Mucosa of rectum (tissue), 2 donors: Measurements from ENCODE around the gene COL24A1.

Source experiments
- H3K27ac ChIP-seq, 2 donors: one replicate each; pipeline ENCODE4 v1.7.0; 2013; ENCODE audit warnings: inconsistent platforms in 2 of 2, low read depth in 2 of 2, low read length in 2 of 2
- H3K27me3 ChIP-seq, 2 donors: one replicate each; pipeline ENCODE4 v1.7.0; 2013; ENCODE audit warnings: low read length in 2 of 2; ENCODE audit not compliant: control insufficient read depth in 2 of 2, insufficient read depth in 2 of 2
- H3K36me3 ChIP-seq, 2 donors: one replicate each; pipeline ENCODE4 v1.7.0; 2013; ENCODE audit warnings: low read length in 2 of 2; ENCODE audit not compliant: control insufficient read depth in 2 of 2, insufficient read depth in 2 of 2
- H3K4me1 ChIP-seq, 2 donors: one replicate each; pipeline ENCODE4 v1.7.0; 2013; ENCODE audit warnings: low read length in 2 of 2, mild to moderate bottlenecking in 1 of 2; ENCODE audit not compliant: control insufficient read depth in 2 of 2, insufficient read depth in 2 of 2
- H3K4me3 ChIP-seq, 2 donors: one replicate each; pipeline ENCODE4 v1.7.0; 2013; ENCODE audit warnings: low read length in 2 of 2
- H3K9ac ChIP-seq, 2 donors: one replicate each; pipeline ENCODE4 v1.7.0; 2013; ENCODE audit warnings: low read length in 2 of 2, low read depth in 1 of 2, mild to moderate bottlenecking in 1 of 2
- H3K9me3 ChIP-seq, 2 donors: one replicate each; pipeline ENCODE4 v1.7.0; 2013; ENCODE audit warnings: low read length in 2 of 2; ENCODE audit not compliant: control insufficient read depth in 2 of 2
- donor health status: healthy.
- donor health status: Normal muscosa, but diverticular disease.

The COL24A1 gene

DNA sequence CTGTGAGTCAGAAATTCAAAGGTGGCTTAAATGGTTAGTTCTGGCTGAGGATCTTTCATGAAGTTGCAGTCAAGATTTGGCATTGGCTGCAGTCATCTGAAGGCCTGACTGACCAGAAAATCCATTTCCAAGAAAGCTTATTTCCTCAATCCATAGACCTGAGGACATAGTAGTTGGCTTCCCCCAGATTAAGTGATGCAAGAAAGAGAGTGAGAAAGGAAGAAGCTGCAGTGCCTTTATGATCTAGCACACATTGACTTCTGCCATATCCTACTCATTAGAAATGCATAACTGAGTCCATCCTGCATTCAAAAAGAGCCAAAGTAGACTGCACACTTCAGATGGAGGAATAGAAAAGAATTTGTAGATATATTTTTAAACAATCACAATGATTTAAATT, 222.6 kb downstream of the COL24A1 start:
- Histone ChIP-seq H3K27ac (no peak overlapping the region), H3K4me1 (no peaks in the 10 kb centered on the region), H3K36me3 (no peaks in the 10 kb centered on the region), H3K4me3 (no peak overlapping the region), H3K27me3 (no peaks in the 10 kb centered on the region), H3K9ac (no peak overlapping the region), H3K9me3 (no peaks in the 10 kb centered on the region)

DNA sequence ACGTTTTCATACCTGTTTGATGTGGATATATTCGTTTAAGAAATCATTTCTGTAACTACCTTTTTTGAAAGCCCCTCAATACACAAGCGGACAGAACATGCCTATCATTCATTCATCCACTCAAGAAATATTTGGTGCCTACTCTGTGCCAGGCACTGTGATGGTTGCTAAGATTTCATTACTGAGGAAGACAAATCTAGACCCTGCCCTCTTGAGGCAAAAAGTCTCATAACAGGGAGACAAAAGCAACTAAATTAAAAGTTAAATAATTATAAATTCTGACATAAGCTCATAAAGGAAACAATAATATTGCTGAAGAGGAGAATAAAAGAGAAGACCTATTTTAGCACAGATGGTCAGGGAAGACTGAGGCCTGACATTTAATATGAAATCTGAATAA, 244.8 kb downstream of the COL24A1 start:
- H3K4me3 ChIP-seq = no peak overlapping the region
- no peaks in the 10 kb centered on the region for H3K9me3 ChIP-seq
- no peaks in the 10 kb centered on the region for H3K36me3 ChIP-seq
- H3K27me3 ChIP-seq = no peaks in the 10 kb centered on the region
- no peak overlapping the region for H3K27ac ChIP-seq
- H3K9ac ChIP-seq = no peak overlapping the region
- no peaks in the 10 kb centered on the region for H3K4me1 ChIP-seq

- H3K36me3 ChIP-seq = no peaks in the 10 kb centered on the region
- H3K4me1 ChIP-seq = no peaks in the 10 kb centered on the region
- H3K9me3 ChIP-seq = no peaks in the 10 kb centered on the region
- no peaks in the 10 kb centered on the region for H3K27me3 ChIP-seq
- H3K9ac ChIP-seq = no peak overlapping the region
- no peak overlapping the region for H3K27ac ChIP-seq
- no peak overlapping the region for H3K4me3 ChIP-seq
Observed at GRCh38 chr1:85900921-85901320, 255.7 kb downstream of the COL24A1 start.

GRCh38 chr1:85898861-85899260, 257.7 kb downstream of the COL24A1 start:
- Histone ChIP-seq H3K27ac (no peak overlapping the region), H3K9ac (no peak overlapping the region), H3K9me3 (no peaks in the 10 kb centered on the region), H3K4me1 (no peaks in the 10 kb centered on the region), H3K27me3 (no peaks in the 10 kb centered on the region), H3K36me3 (no peaks in the 10 kb centered on the region), H3K4me3 (no peak overlapping the region)

DNA sequence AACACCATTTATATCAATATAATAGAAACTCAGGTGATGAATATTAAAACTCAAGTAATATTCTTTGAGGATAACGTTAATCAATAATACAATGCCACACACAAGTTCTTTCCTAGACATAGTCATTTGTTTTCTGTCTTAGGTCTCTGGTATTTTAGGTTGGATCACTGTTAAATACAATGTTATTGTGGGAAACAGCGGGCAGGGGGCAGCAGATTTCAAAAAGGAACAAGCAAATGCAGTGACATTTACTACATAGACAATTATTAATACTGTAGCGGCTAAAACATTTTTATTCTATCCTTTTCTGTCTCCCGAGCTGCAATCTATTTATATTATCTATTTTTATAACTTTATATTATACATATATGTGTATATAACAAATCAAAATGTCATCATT, 261.9 kb downstream of the COL24A1 start:
- Histone ChIP-seq H3K9ac (no peak overlapping the region), H3K9me3 (no peaks in the 10 kb centered on the region), H3K27me3 (no peaks in the 10 kb centered on the region), H3K4me3 (no peak overlapping the region), H3K27ac (no peak overlapping the region), H3K36me3 (no peaks in the 10 kb centered on the region), H3K4me1 (no peaks in the 10 kb centered on the region)

DNA sequence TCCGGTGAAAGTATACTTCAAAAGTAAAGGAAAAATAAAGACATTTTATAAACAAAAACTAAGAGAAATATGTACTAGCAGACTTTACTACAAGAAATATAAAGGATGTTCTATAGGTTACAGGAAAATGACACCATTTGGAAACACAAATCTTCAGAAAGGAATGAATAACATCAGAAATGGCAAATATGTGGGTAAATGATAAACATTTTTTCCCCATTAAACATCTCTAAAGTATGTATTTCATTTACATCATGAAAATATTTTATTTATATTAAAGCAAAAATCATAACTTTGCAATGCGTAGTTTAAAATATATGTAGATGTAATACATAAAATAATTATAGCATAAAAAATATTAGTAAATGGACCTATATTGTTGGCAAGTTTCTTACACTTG, 264.2 kb downstream of the COL24A1 start:
- H3K36me3 ChIP-seq = no peaks in the 10 kb centered on the region
- H3K9ac ChIP-seq = no peak overlapping the region
- H3K9me3 ChIP-seq = no peaks in the 10 kb centered on the region
- no peak overlapping the region for H3K4me3 ChIP-seq
- H3K4me1 ChIP-seq = no peaks in the 10 kb centered on the region
- H3K27ac ChIP-seq = no peak overlapping the region
- no peaks in the 10 kb centered on the region for H3K27me3 ChIP-seq

DNA sequence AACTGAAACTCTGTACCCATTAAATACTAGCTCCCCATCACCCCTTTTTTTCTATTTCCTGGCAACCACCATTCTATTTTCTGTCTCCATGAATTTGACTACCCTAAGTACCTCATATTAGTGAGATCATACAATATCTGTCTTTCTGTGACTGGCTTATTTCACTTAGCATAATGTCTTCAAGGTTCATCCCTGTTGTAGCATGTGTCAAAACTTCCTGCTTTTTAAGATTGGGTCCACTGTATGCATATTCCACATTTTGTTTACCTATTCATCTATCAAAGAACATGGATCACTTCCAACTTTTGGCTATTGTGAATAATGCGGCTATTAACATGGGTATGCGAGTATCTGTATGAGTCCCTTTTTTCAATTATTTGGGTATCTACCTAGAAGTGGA, 266.7 kb downstream of the COL24A1 start:
- Histone ChIP-seq H3K27me3 (no peaks in the 10 kb centered on the region), H3K4me3 (no peak overlapping the region), H3K9ac (no peak overlapping the region), H3K36me3 (no peaks in the 10 kb centered on the region), H3K9me3 (no peaks in the 10 kb centered on the region), H3K27ac (no peak overlapping the region), H3K4me1 (no peaks in the 10 kb centered on the region)

- Histone ChIP-seq H3K4me3 (no peak overlapping the region), H3K9ac (no peak overlapping the region), H3K27me3 (no peaks in the 10 kb centered on the region), H3K9me3 (no peaks in the 10 kb centered on the region), H3K27ac (no peak overlapping the region), H3K36me3 (no peaks in the 10 kb centered on the region), H3K4me1 (no peaks in the 10 kb centered on the region)
Observed at GRCh38 chr1:85888921-85889320, 267.7 kb downstream of the COL24A1 start.

DNA sequence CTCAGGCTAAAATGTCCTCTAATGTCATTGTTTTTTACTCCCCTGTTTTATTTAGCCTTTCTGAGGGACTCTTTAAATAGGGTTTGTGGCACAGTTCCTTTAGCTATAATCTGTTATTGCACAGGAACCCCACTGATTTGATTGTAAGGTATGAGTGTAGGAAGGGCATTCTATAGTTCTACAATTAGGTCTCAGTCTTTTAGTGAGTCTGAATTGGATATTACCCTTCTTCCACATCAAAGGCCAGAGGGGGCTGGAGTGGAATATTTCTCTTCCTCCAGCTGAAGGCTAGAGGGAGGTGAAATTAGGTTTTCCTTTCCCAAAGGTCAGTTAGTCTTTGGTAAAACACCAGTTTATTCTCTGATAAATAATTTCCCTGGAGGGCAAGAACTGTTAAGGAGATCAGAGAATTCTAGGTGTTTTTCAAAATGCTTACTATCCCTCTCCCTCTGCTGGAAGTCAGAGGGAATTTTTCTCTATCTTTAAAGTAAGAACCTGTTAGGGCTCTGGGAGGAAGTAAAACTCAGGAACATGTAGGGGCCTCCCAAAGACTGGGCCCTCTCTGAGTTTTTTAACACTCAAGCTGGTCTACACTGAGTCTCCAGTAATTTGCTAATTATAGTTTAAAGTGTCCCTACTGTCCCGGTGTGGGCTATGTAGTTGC, 272.1 kb downstream of the COL24A1 start:
- Histone ChIP-seq H3K4me1 (no peaks in the 10 kb centered on the region), H3K9me3 (no peaks in the 10 kb centered on the region), H3K9ac (no peak overlapping the region), H3K36me3 (no peaks in the 10 kb centered on the region), H3K4me3 (no peak overlapping the region), H3K27me3 (no peaks in the 10 kb centered on the region), H3K27ac (no peak overlapping the region)

GRCh38 chr1:85867189-85867588, 289.4 kb downstream of the COL24A1 start:
- Histone ChIP-seq H3K27ac (no peak overlapping the region), H3K9me3 (no peaks in the 10 kb centered on the region), H3K4me3 (no peak overlapping the region), H3K27me3 (no peaks in the 10 kb centered on the region), H3K36me3 (no peaks in the 10 kb centered on the region), H3K4me1 (no peaks in the 10 kb centered on the region), H3K9ac (no peak overlapping the region)

DNA sequence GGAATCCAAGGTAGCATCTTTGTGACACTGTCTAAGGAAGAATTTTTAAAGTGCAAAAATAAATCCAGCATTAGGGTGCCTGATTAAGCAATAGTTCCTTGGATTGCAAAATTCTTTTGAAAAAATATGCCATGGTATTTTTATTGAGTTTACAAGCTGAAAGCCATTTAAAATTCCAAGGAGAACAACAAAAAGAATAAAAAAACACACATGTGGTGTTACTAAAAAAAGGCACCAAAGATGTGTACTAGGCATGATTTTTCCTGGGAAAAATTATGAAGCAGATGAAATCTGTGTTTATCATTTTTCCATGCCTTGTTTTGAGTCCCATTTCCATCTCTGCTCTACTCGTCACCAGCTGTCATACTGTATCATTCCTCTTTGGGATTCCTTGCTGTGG, 291.4 kb downstream of the COL24A1 start:
- H3K27ac ChIP-seq = no peak overlapping the region
- H3K9me3 ChIP-seq = no peaks in the 10 kb centered on the region
- H3K4me1 ChIP-seq = no peaks in the 10 kb centered on the region
- H3K27me3 ChIP-seq = no peaks in the 10 kb centered on the region
- H3K9ac ChIP-seq = no peak overlapping the region
- H3K4me3 ChIP-seq = no peak overlapping the region
- H3K36me3 ChIP-seq = no peaks in the 10 kb centered on the region
